Measurements from ENCODE around the gene FOXP4.
A peak's percentile ranks its signal among the peaks of the same experiment; 100 is the strongest.

Gene FOXP4, protein sequence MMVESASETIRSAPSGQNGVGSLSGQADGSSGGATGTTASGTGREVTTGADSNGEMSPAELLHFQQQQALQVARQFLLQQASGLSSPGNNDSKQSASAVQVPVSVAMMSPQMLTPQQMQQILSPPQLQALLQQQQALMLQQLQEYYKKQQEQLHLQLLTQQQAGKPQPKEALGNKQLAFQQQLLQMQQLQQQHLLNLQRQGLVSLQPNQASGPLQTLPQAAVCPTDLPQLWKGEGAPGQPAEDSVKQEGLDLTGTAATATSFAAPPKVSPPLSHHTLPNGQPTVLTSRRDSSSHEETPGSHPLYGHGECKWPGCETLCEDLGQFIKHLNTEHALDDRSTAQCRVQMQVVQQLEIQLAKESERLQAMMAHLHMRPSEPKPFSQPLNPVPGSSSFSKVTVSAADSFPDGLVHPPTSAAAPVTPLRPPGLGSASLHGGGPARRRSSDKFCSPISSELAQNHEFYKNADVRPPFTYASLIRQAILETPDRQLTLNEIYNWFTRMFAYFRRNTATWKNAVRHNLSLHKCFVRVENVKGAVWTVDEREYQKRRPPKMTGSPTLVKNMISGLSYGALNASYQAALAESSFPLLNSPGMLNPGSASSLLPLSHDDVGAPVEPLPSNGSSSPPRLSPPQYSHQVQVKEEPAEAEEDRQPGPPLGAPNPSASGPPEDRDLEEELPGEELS

GRCh38 chr6:41545703-41546474, at the start of gene FOXP4:
TSS of gene FOXP4 (plus strand) at chr6:41546381. CDS start at chr6:41565761, 19,380 bp downstream.
- DNase-seq = peak; percentile 90

DNA sequence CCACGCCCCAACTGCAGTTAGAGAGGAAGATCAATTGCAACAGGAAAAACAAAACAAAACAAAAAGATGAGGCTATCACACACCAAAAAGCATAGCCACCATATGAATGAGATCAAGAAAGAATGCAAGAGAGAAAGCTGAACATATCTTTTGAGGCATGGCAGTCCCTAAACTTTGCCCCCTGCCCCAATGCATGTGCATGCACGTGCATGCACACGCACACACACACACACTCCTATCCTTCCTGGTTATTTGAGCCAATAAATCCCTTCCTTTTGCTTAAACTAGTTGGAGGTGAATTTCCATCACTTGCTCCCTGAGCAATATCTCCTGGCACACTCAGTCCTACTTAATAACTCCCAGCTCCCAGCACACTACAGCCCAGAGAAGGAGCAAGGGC, 48.6 kb upstream of the FOXP4 start:
- DNase-seq = no peak

DNA sequence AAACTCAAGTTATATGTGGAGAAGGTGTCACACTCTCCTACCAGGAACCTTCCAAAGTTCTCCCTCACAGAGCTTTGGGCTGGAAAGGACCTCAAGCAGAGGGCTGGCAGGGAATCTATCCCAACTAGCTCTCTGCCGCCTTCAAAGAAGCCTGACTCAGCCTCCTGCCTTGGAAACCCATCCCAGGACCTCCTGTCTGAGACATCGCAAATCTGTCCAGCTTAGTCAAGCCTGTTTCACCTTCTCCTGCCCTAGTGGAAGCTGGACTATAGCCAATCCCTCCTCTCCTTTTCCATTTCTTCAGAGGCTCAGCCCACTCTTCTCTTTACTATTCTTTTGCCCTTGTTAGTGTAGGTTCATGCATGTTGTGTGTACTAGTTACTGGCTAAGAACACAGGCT, 48.2 kb upstream of the FOXP4 start:
- no peak for DNase-seq

DNA sequence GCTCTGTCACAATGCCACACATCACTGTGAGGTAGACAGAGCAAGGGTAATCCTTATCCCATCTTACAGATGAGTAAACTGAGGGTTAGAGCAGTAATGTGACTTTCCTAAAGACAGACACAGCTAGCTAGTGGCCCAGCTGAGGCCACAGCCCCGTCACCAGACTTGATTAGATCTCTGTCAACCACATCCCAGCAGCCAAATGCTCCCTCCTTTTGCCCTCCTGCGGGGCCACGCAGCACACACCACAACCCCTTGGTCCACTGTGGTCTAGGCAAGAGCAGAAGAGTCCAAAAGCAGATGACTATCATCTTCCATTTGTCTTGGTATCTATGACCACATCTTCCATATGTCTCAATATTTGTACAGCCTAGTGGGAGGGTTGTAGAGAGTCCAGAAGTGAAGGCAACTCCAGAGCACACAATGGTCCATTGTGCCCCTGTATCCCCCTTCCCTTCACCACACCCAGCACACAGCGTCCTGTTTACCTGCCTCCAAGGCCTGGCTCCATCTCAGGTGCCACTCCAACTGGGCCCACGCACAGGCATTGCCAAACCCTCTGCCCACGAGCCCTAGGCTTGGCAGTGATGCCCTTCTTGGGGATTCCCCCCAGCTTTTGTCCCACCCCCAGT, 47.1 kb upstream of the FOXP4 start:
- DNase-seq = no peak

DNA sequence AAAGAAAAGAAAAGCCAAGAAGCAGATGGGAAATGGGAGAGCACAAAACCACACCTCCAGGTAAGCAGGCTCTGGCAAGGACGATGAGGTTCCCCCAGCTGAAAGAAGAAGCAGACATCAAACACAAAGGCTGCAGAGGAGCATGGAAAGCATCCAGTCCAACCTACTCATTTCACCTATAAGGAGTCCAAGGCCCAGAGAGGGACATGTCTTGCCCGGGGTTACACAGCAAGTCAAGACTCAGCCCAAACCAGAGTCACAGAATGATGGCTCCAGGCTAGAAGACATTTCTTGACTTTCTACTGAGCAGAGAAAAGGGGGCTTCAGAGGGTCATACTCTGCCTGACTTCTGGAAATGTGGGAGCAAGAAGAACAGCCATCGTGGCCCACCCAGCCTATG, 45.6 kb upstream of the FOXP4 start:
- no peak for DNase-seq

- no peak for DNase-seq
Observed at GRCh38 chr6:41502566-41502916, 43.6 kb upstream of the FOXP4 start.

- no peak for DNase-seq
Observed at GRCh38 chr6:41502917-41503671, 43.1 kb upstream of the FOXP4 start.

DNA sequence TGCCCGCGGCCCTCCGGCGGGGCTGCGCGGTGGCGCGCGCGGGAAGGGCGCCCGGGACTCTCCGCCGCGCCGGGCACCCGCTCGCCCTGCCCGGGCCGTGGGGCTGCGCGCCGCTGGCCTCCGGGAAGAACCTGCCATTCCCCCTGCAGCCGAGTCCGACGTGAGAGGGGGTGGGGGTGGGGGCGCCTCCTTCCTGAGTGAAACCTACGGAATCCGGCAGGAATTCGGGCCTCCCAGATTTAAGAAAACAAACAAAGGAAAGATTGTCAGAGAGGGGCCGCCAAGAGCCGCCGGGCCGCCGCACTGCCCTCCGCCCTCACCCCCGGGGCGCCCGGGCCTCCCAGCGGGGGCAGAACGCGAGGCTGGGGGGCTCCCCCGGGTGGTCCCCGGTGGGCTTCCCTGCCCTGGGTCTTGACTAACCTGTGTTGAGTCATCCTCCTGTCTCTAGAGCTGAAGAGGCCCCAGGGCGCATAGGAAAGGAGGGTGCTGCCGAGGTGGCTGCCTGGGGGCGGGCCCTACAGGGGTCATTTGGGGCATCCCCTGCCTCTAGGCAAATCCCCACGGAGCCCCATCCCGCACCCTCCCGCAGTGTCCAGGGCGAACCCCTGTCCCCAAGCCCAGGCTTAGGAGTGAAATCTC, 42.2 kb upstream of the FOXP4 start:
- DNase-seq = no peak

GRCh38 chr6:41504466-41505121, 41.6 kb upstream of the FOXP4 start:
- no peak for DNase-seq

- peak; percentile 70 for DNase-seq
Observed at GRCh38 chr6:41505122-41506049, 40.8 kb upstream of the FOXP4 start.

GRCh38 chr6:41508479-41508878, 37.7 kb upstream of the FOXP4 start:
- no peak for DNase-seq

DNA sequence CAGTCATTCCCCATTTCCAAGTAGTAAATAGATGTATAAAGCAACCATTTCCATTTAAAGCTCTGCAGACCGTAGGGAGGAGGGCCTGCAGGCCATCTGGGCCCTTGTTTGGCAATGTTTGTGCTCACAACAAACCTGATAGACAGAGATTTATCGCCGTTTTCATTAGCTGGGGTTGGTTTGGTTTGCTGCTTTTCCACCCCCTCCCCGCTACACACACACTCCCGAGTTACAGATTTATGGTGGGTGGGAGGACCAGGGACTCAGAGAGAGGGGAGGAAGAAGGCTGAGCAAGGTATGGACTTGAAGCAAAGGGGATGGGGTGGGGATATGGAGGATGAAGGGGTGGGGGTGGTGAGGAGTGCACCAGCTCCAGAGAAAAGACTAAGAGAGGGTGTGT, 36.6 kb upstream of the FOXP4 start:
- DNase-seq = no peak

DNA sequence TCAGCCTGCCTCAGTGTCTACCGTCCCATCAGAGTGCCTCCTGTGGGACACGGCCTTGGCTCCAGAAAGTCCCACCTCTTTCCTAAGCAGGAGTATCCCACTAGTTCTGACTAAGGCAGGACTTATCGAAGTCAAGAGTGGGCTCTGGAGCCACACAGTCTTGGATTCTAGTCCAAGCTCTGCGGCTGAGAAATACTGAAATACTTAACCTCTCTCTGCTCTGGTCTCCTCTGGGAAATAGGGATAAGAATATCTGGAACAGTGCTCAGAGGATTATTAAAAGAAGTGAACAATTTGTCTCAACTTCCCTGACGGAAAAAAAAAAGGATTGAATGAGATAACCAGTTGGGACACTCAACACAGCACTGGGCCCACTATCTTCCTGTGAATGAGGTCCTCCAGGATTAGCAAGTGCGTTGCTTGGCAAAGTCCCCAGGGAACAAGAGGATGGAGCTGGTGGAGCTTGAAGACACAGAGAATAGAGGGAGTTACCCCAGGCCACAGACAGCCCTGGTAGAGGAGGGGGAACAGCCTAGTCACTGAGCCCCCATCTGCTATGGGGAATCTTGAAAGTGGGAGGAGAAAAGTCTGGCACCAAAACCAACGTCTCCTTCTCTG, 34.6 kb upstream of the FOXP4 start:
- no peak for DNase-seq

DNA sequence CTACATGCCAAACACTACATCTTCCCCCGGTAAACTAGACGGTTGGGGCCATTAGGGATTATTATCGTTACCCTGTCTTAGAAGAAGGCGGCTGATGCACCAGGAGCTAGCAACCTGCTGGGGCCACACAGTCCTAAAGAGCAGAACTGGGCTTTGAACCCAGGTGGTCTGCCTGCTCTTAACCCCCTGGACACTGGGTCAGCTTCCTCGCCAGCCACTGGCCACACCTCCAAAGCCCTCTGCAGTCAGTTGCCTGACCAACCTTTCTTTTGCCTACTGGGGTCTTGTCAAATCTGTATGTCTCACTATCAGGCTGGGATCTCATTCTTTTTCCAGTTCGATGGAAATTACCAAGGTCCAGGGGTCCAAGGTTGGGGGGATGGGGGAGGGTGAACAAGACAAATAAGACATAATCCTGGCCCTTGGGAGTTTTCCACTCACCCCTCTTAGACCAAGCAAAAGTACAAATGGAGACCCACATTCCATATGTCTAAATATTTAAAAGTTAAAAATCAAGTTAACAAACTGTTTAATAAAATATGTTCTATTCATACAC, 34.0 kb upstream of the FOXP4 start:
- no peak for DNase-seq

GRCh38 chr6:41515995-41516394, 30.2 kb upstream of the FOXP4 start:
- no peak for DNase-seq

- DNase-seq = no peak
Observed at GRCh38 chr6:41518118-41518517, 28.1 kb upstream of the FOXP4 start.

DNA sequence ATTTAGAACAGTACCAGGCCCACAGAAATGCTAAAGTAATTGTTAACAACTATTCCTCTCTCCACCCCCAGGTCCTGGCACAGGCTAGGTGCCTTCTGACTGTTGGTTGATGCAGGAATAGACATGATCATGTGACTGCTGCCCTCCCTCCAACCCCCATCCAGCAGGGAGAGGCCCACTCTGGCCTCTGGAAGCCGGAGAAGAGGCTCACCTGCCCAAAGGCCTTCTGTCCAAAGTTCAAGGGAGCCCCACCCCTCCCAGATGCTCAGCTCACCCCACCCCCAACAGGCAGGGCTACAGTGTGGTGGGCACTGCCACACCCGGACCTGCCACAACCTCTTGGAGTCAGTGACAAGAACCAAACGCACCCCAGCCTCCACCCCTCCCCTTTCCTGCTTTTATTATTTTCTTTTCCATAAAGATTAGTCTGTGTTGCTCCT, 26.9 kb upstream of the FOXP4 start:
- no peak for DNase-seq

DNA sequence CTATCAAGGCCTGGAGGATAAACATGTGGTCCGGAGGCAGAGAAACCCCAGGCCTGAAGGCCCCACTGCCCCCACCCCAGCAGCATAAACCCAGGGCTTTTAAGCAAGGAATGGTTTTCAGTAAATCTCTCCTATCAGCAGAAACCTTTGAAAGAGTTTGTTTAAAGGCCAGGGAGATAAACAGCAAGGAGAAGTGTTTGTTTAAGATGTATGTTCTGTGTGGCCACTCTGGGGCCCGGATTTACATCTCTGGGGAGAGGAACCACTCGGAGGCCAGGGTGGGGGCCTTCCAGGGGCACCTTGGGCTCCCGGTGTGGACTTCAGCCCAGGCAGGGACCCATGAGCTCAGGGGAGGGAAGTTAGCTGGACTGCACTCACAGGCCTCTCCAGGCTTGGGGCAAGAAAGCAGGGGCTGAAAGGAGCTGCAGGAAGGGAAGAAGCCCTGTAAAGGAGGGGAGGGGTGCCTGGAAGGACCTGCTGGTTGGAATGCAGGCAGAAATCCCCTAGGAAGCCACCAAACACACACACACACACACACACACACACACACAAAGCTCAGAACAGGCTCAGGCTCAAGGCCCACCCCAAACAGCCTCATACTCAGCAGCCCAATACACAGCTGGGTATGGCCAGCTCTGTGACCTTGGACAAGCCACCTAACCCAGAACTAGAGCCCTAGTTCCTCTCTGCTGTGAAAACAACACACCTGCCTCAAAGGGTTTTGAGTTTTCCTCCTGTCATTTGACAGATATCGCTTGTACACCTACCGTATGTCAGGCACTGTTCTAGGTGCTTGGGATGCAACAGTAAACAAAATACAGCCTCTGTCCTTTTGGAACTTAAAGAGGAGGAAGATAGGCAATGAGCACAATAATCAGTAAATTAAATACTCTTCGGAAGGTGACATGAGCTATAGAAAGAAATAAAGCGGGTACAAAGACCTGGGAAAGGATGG, 26.2 kb upstream of the FOXP4 start:
- DNase-seq = no peak

Measured in NCI-H1105 (cell line).